Loucy (cell line): Measurements from ENCODE around the gene NRF1.

ENCODE experiments used
- H2AFZ ChIP-seq: fragments of 200-600 bp; sonication (generic); 2 replicates; pipeline ENCODE4 v1.6.0; 2016; ENCODE audit warnings: antibody characterized with exemption, mild to moderate bottlenecking, low read length, moderate library complexity
- H3F3A ChIP-seq: fragments of 200-600 bp; 2 replicates; pipeline ENCODE4 v1.6.0; 2016; ENCODE audit warnings: antibody characterized with exemption, low read depth, mild to moderate bottlenecking
- H3K27me3 ChIP-seq: fragments of 200-600 bp; sonication (generic); 2 replicates; pipeline ENCODE4 v1.6.1; 2014; ENCODE audit warnings: low read length, mild to moderate bottlenecking; ENCODE audit not compliant: insufficient read depth, poor library complexity, severe bottlenecking
- H3K36me3 ChIP-seq: fragments of 200-600 bp; sonication (generic); 2 replicates; pipeline ENCODE4 v1.6.1; 2016; ENCODE audit warnings: low read length; ENCODE audit not compliant: insufficient read depth
- H3K4me1 ChIP-seq: fragments of 200-600 bp; sonication (generic); 2 replicates; pipeline ENCODE4 v1.5.1; 2014; ENCODE audit warnings: low read length, mild to moderate bottlenecking; ENCODE audit not compliant: insufficient read depth, poor library complexity, severe bottlenecking
- H3K4me2 ChIP-seq: fragments of 200-600 bp; sonication (generic); 2 replicates; pipeline ENCODE4 v1.6.0; 2014; ENCODE audit warnings: antibody characterized with exemption, low read length, low read depth, mild to moderate bottlenecking; ENCODE audit not compliant: poor library complexity, severe bottlenecking
- H3K4me3 ChIP-seq: fragments of 200-600 bp; sonication (generic); 2 replicates; pipeline ENCODE4 v1.5.1; 2014; ENCODE audit warnings: low read length, mild to moderate bottlenecking, mixed read lengths; ENCODE audit not compliant: poor library complexity, severe bottlenecking
- H3K79me2 ChIP-seq: fragments of 200-600 bp; sonication (generic); 2 replicates; pipeline ENCODE4 v1.6.1; 2014; ENCODE audit warnings: low read length; ENCODE audit not compliant: insufficient read depth
- H3K9ac ChIP-seq: fragments of 200-600 bp; sonication (generic); 2 replicates; pipeline ENCODE4 v1.6.0; 2014; ENCODE audit warnings: mild to moderate bottlenecking, low read depth, low read length, moderate library complexity; ENCODE audit not compliant: poor library complexity, severe bottlenecking
- H3K9me2 ChIP-seq: fragments of 200-600 bp; sonication (generic); replicated peaks from 2 replicates; pipeline ENCODE4 v1.6.1; 2016; ENCODE audit warnings: low read depth, low read length, mixed read lengths
- H3K9me3 ChIP-seq: fragments of 200-600 bp; sonication (generic); 2 replicates; pipeline ENCODE4 v1.6.1; 2014; ENCODE audit warnings: mild to moderate bottlenecking, antibody characterized with exemption, low read length, low read depth; ENCODE audit not compliant: insufficient read depth
- H4K20me1 ChIP-seq: fragments of 200-600 bp; sonication (generic); 2 replicates; pipeline ENCODE4 v1.6.0; 2014; ENCODE audit warnings: antibody characterized with exemption, low read length, mild to moderate bottlenecking; ENCODE audit not compliant: insufficient read depth, poor library complexity, severe bottlenecking
- CTCF ChIP-seq: fragments of 200-600 bp; sonication (generic); conservative IDR thresholded peaks from 2 replicates; pipeline ENCODE4 v1.5.1; 2014; ENCODE audit warnings: mild to moderate bottlenecking, antibody characterized with exemption, low read length
- EZH2phosphoT487 ChIP-seq: fragments of 200-600 bp; IDR thresholded peaks from 2 replicates; pipeline ENCODE4 v1.6.1; 2018; ENCODE audit warnings: antibody characterized with exemption, mild to moderate bottlenecking, moderate library complexity, borderline replicate concordance

NRF1 gene

GRCh38 chr7:129777993-129778769, 166.7 kb downstream of the NRF1 start:
- no peak overlapping the region for H3K4me3 ChIP-seq
- H3K36me3 ChIP-seq: no peaks in the 10 kb centered on the region
- H4K20me1 ChIP-seq: no peaks in the 10 kb centered on the region
- H3K9ac ChIP-seq: no peak overlapping the region
- no peaks in the 10 kb centered on the region for H3K9me3 ChIP-seq
- H3K4me2 ChIP-seq: no peak overlapping the region
- no peaks in the 10 kb centered on the region for H3F3A ChIP-seq
- no peaks in the 10 kb centered on the region for H3K79me2 ChIP-seq
- no peak overlapping the region for H2AFZ ChIP-seq
- H3K9me2 ChIP-seq: no peaks in the 10 kb centered on the region
- no peaks in the 10 kb centered on the region for H3K4me1 ChIP-seq
- no peaks in the 10 kb centered on the region for H3K27me3 ChIP-seq
- no peak for TF ChIP-seq CTCF
- TF ChIP-seq EZH2phosphoT487: no peak

GRCh38 chr7:129778770-129779601, 167.5 kb downstream of the NRF1 start:
- TF ChIP-seq EZH2phosphoT487: no peak
- TF ChIP-seq CTCF: no peak
- H3K9me3 ChIP-seq: no peaks in the 10 kb centered on the region
- no peak overlapping the region for H2AFZ ChIP-seq
- H3F3A ChIP-seq: no peaks in the 10 kb centered on the region
- no peaks in the 10 kb centered on the region for H4K20me1 ChIP-seq
- H3K27me3 ChIP-seq: no peaks in the 10 kb centered on the region
- no peaks in the 10 kb centered on the region for H3K4me1 ChIP-seq
- no peaks in the 10 kb centered on the region for H3K36me3 ChIP-seq
- H3K4me3 ChIP-seq: no peak overlapping the region
- H3K9me2 ChIP-seq: no peaks in the 10 kb centered on the region
- H3K9ac ChIP-seq: no peak overlapping the region
- H3K4me2 ChIP-seq: no peak overlapping the region
- no peaks in the 10 kb centered on the region for H3K79me2 ChIP-seq

- TF ChIP-seq EZH2phosphoT487 (no peak), CTCF (no peak)
- Histone ChIP-seq H3F3A (no peaks in the 10 kb centered on the region), H3K9me2 (no peaks in the 10 kb centered on the region), H3K4me1 (no peaks in the 10 kb centered on the region), H4K20me1 (no peaks in the 10 kb centered on the region), H2AFZ (no peak overlapping the region), H3K4me2 (no peak overlapping the region), H3K4me3 (no peak overlapping the region), H3K27me3 (no peaks in the 10 kb centered on the region), H3K36me3 (no peaks in the 10 kb centered on the region), H3K9ac (no peak overlapping the region), H3K9me3 (no peaks in the 10 kb centered on the region), H3K79me2 (no peaks in the 10 kb centered on the region)
Observed at GRCh38 chr7:129779602-129780256, 168.2 kb downstream of the NRF1 start.
